Stimulated activated CD4-positive, alpha-beta T cell treated with anti-CD3 and anti-CD28 coated beads, Interleukin-15, amount 100 ng/mL, for 48 hours (primary cell): ENCODE data around the gene TTYH3.

Experiments used
- DNase-seq, 2 donors: peaks; one replicate each; pipeline ENCODE4 v3.0.0-alpha.2; 2020; ENCODE audit warnings: low read depth in 2 of 2

TTYH3 gene

DNA sequence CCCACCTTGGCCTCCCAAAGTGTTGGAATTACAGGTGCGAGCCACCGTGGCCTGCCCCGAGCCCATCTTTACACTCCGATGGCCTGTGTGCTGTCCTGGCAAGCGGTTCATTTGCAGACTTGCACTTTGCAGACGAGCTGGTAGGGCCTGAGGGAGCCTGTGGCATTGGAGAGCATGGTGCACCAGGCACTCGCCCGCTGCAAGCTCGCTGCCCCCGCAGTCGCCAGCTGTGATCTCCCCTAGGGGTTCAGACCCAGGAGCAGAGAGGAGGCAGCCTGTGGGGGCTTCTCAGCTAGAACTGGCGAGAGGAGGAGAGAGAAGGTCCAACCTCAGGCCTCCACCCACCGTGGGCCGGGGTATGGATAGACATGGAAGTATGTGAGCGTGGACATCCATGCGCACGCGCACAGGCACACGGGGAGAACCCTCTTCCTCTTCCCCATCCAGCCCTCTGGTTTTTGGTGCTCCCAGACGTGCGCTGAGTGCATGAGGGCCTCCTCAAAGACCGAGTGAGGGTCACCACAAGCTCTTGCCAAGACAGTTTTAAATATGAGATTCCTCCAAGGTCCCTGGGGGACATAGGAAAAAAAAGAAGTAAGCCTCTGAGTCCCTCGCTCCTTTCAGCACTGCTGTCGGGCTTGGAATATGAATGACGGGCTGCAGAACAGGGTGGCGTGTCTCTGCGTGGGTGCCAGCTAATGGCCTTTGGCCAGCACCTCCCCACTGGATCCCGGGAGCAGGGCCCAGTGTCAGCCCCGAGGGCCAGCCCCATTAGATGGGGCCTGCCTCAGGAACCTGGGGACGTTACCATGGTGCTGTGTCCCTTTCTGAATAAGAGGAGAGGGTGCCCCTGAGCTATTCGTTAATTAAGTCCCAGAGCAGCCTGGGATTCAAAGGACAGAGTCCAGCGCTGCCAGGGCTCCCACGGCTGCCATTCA is 15.1 kb upstream of the TTYH3 start:
- no peak for DNase-seq

DNA sequence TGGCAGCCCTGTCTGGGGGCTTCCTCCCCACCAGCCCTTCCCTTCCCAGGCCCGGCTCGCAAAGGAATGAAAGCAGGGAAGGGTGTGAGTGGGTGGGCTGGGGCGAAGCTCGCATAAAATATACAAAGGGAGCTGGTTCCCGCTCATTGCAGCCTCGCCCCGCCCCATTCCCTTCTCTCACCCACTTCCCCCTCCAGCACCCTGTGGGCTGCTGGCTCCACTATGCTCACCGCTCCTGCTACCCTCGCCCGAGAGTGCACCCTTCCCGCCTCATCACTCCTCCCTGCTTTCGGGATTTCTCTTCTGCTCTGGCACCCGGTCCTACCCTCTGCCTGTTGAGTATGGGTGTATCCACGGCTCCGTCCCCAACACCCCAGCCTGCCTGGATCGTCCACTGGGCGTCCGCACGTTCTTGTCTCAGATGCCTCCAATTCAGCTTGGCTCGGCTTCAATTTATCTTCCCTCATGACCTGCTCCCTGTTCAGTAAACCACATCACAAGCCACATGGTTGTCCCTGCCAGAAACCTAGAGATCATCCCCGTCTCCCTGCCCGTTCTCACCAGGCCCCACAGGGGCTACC is 14.4 kb upstream of the TTYH3 start:
- no peak for DNase-seq

DNA sequence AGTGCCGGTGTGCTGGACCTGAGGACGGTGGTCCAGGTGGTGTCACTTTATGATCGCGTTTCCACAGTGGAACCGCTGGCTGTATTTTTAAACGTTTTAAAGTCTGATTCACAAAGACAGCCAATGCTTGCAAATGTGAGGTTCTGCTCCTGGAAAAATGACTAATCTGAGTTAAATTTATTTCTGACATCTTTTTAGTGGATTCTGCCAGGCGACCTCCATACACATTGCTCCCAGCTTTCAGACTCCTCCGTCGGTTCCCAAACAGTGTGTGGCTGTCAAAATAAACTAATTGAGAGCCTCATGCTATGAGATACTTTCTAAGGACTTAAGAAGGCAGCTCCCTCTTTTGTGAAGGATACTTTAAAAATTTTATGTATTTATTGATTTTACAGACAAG is 12.7 kb upstream of the TTYH3 start:
- no peak for DNase-seq

DNA sequence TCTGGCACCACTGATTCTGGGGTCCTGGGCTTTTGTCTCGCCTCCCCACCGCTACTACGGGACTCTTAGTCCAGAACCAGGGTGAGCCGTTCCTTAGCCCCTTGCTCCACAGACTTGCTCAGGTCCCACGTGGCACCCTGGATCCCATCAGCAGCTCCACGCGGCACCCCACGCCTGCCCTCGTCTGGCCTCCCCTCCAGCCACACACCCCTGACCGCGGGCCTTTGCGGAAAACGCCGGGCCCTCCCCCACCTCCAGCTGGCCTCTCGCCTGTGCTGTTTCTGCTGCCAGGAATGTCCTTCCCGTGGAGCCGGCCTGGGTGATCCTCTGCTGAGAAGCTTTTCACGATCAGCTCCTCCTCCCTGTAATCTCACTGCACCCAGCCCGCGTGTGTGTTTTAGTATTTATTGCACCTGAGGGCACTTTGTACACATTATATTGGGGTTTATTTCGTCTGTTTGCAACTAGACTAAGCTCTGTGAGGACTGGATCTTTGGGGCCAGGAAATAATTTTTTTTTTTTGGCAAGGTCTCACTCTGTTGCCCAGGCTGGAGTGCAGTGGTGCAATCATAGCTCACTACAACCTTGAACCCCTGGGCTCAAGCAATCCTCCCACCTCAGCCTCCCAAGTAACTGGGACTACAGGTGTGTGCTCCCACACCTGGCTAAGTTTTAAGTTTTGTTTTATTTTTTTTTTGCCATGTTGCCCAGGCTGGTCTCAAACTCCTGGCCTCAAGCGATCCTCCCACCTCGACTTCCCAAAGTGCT is 10.5 kb upstream of the TTYH3 start:
- no peak for DNase-seq

DNA sequence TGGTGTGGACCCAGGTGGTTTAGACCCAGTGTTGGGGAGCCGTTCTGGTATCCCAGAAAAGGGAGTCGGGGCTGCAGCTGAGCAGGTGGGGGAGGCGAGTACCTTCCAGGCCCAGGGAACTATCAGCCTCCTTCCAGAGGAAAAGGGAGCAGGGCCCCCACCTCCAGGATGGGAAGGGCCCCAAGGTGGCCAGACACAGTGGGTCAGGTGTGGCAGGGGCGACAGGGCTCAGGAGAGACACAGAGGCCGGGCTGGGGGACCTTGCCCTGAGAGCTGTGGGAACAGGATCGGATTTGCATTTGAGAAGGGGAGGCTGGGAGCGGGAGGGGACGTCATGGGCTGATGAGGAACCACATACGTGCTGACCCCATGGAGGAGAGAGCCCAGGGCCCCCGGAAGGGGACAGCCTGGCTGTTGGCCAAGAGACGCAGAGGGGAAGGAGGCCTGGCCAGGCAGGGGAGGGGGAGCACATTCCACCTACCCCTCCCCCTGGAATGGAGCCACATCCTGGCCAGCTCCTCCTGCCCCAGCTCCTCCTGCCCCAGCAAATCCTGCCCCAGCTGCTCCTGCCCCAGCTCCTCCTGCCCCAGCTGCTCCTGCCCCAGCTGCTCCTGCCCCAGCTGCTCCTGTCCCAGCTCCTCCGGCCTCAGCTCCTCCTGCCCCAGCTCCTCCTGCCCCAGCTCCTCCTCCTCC is 9.7 kb upstream of the TTYH3 start:
- DNase-seq, result no peak

DNA sequence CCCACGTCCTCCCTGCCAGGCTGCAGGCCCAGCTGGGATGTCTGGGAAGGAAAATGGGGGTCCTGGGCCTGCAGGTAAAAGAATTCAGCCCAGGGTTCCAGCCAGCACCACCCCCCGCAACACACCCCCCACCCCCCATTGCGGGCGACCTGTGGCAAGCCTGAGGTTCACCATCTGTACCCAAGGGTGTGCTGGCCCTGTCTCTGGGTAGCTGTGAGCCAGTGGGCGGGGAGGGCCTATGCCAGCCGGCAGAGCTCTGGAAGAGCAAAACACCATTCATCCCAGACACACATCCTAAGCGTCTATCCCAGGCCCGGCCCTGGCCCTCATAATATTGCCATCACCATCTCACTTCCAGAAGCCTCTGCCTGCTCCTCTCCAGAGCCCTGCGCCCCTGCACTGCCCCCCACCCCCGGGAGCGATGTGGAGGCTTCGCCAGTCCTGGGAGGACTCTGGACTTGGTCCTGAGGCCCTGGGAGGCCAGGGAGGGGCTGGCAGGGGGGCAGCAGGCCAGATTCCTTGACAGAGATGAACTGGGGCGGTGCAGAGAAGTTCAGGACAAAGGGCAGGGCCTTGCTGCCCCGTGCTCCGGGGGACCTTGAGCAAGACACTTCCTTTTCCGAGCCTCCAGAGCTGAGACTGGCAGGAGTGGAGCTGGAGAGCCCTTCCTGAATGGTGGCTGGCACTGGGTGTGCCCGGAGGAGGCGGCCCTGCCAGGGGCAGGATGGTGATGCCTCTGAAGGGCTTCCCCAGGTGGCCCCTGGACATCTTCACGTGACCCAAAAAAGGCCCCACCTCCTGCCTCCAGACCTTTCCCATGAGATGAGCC is 8.7 kb upstream of the TTYH3 start:
- no peak for DNase-seq

DNA sequence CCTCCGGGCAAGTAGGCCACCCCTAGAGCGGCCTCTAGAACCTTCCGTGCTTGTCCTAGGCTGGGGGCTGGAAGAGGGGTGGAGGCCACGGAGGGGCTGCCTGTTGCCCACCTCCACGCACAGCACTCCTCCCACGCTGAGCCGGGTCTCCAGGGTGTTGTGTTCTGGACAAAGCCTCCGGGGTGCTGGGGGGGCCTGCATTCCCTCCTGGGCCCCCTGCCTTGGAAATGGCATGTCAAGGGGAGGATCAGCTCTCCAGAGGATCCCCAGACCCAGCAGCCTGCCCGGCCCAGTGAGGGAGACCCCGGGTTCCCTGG is 8.1 kb upstream of the TTYH3 start:
- no peak for DNase-seq

DNA sequence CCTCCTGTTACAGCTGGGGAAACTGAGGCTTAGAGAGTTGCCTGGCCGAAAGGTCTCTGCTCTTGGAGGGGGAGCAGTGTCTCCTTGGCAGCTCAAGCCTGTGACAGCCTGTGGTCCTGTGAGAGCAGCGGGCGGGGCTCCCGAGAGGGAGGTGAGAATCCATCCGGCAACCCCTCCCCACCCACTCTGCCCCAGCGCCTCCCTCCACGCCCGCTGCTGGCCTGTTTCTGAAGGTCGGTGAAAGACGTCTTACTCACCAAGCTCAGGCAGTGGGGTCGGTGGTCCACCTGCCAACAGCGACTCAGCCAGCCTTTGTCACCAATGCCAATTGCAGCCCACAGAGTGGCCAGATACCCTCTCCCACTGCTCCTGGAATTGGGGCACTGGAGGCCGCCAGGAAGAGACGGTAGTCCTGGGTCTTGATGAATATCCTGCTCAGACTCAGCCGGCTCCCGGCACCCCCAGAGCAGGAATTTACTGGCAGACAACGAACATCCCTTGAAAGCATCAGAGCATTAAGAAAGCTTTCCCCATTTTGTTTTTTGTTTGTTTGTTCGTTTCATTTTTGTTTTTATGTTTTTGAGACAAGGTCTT is 7.4 kb upstream of the TTYH3 start:
- DNase-seq, result no peak

DNA sequence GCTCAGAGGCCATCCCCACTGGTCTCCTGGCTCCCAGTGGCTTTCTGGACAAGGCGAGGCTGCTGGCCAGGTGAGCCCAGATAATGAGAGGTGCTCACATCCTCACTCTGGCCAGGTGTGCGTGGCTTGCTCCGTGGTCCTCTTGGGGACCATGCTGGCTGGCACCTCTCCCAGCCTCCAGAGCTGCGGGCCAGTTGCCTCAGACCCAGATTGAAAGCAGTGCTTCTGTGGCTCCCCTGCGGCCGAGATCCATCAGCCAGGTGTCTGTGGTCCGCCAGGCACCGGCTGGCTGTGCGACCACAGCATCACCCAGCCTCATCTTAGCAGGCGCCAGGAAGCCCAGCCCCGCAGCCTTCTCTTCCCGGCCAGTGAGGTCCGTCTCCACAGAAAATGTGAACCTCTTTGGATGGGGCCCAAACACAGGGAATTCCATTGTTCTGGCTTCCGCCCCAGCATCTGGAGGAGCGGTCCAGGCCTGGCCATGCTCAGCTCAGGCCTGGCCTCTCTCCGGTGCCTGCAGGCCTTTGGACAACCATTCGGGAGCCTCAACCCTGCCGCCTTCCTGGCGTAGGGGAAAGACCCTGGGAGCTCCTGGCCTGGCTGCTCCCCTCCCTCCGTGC is 5.2 kb upstream of the TTYH3 start:
- DNase-seq, result no peak

DNA sequence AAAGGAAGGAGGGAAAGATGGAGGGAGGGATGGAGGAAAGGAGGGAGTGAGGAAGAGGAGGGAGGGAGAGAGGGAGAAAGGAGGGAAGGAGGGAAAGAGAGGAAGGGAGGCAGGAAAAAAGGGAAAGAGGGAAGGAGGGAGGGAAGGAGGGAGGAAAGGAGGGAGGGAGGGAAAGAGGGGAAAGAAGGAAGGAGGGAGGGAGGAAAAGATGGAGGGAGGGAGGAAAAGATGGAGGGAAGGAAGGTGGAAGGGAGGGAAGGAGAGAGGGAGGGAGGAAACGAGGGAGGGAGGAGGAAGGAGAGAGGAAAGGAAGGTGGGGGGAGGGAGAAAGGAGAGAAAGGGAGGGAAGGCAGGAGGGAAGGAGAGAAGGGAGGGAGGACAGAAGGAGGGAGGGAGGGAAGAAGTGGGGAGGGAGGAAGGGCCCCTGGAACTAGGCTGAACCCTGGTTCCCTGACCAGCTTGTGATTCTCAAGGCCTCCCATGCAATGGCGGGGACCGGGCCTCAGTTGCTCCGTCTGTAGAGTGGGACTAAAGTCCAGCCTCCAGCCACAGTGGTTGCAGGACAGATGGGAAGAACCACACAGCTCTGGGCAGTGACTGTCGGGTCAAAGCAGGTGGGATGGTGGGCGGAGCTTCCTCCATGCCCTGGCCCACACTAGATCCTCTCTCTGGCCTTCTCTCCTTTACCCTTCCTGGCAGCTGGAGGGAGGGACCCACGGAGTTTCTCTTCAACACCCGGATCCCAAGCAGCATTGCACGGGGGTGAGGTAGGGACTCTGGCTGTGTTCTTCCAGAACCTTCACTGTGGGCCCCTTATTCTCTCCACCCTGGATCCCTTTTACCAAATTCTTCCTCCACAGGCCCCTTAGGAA is 4.3 kb upstream of the TTYH3 start:
- no peak for DNase-seq

DNA sequence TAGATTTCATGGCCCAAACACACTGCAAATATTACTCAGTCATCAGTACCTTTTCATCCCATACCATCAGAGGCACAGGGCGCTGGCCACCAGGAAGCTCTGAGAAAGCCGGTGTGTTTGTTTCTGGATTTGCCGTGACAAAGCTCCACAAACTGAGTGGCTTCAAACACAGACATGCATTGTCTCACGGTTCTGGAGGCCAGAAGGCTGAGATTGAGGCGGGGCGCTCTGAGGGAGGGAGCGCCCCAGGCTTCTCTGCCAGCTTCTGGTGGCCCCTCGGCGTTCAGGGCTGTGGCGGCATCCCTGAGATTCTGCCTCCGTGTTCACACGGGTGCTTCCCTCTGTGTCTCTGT is 3.7 kb upstream of the TTYH3 start:
- DNase-seq, result no peak

DNA sequence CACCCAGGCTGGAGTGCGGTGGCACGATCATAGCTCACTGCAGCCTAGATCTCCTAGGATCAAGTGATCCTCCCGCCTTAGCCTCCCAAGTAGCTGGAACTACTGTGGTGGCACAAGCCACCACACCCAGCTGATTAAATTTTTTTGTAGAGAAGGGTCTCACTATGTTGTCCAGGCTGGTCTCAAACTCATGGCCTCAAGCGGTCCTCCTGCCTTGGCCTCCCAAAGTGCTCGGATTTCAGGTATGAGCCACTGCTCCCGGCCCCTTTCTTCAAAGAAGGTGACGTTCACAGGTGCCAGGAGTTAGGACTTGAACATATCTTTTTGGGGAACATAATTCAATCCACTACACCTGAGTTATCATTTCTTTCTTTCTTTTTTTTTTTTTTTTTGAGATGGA is 2.9 kb upstream of the TTYH3 start:
- no peak for DNase-seq

DNA sequence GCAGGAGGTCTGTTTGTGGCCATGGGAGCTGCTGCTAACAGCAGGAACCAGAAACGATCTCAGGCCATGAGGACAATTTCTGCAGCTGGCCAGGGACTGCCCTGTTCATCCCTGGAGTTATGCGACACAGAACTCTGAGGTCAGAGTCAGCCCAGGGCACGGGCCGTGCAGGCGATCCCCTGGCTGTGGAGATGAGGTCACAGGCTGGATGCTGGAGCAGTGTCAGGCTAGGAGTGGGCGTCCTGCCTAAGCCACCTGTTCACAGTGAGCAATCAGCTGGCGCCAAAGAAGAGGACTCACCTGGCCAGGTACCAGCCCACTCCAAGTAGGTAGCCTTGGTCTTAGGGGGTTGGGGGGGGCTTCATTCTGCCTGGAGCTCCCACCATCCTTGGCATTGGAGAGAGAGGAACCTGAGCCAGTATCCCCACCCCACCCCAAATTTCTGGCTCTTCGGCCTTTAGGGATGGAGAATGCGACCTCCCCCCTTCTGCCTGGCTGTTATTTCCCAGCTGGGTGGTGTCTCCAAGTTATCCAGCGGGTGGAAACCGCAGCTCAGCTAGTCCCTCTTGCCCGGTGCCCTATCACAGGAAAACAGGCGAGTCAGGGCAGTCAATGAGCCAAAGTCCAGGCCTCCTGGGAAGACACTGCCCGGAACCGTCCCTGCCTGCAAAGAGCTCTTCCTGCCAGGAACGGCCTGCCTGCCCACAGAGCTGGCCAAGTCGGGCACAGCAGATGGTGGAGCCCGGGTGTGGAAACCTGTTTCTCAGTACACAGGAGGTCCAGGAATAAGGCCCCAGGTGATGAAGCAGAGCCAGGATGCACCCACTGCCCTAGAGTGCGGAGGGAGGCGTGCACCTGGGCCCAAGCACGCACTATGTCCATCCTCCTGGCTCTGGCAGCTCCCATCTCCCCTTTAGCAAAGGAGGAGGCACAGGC is 1.8 kb upstream of the TTYH3 start:
- no peak for DNase-seq

DNA sequence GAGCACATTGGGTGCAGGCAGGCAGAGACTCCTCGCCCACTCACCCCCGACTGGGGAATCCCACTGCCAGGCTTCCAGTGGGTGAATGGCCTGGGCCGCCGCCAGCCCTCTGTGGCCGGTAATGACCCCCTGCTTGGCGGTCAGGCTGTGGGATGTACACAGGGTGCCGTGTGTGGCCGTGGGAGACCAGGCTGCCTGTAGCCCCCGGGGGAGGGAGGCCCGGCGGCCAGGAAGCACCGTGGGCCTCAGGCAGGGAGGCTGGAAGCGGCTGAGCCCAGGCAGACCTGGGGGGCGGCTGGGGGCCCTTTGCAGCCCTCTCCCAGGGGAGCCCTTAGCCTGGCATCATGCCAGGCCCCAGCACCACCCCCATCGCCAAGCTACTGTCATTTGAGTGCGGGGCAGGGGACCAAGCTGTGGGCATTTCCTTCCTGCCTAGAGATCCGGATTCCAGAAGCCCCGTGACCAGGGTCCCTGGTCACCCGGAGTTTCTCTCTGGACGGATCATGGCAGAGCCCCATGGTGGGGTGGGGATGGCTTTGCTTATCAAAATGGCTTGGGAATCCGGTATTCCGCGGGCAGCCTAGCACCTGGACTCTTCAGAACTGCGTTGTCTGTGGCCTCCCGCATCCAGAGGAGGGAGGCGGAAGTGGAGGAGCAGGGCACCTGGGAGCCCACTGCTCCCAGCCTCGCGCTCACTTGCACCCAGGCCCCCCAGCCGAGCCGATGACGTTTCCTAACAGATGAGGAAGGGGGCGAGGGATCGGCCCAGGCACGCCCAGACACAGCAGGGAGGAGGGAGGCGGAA is 1.1 kb downstream of the TTYH3 start:
- DNase-seq, result peak in 1 of 2 donors; percentile 45

DNA sequence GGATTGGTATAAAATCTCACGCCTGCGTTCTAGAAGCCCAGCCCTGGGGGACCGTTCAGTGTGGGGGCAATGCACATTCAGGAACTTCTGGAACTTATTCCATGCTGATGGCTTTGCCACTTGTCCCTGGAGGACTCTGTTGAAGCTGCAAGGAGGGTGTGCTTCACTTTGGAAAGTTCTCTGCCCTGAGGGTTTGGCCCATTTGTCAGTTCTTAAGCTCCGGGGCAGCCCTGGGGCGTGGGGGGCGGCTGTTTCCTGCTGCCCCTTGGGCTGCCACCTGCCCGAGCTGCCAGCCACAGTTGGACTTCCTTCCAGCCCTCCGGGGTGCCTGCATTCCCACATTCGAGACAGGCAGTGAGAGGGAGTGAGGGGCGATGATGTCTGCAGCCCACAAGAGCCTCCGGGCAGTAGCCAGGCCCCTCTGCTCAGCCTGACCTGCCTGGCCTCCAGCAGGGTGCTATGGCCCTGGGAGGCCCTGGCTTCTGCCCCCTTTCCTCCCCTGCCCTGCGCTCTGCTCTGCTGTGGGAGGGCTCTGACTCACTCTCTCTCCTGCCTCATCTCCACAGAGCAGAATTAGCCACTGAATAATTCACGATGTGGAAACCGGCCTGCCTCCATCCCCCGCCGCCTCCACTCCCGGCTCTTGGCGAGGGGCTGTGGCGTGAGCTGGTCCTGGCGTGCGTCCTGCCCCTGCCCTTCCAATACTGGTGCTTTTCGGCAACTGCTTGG is 1.9 kb downstream of the TTYH3 start:
- peak in 1 of 2 donors; percentile 40 for DNase-seq

DNA sequence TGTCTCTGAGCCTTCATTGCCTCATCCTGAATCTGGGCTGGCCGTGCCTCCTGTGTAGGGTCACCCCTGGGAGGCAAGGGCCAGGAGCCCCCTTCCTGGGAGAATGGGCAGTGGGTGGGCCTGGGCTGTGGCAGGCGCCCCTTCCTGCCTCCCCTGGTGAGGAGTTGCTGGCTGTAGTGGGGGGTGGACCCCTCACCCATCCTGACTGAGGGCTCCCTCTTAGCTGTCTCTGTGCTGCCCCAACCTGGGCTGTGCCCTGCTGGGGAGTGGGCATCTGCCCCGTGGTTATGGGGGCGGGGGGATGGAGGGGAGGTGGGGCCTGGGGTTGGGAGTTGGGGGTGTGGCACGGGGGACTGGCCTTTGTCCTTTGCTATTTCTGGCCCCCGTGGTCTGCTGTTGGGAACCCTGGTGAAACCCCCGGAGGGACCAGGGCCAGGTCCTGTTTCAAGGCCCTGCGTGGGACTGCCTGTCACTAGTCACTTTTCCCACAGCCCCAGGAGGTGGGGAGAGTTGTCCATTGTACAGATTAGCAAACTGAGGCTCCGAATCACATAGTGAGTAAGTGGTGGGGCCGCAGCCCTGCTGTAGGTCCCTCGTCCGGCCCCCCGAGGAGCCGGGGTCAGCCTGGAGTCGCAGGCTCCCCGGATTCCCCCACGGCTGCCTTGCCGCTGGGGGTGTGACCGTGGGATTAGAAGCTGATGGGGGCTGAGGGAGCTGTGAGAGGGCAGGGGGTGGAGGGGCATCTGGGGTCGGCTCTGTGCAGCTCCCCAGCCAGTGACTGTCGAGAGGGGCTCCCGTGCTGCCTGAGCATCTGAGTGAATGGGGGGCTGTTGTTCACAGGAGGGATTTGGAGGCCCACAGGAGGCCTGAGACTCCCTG is 2.7 kb downstream of the TTYH3 start:
- no peak for DNase-seq
